ENCODE data around the gene FXYD3.
A peak's percentile ranks its signal among the peaks of the same experiment; 100 is the strongest.
"Not testable (repeated sequence)": the region's sequence is repeated elsewhere in the genome, so short reads cannot be mapped to it uniquely, and the experiment has no call there.

Gene FXYD3

DNA sequence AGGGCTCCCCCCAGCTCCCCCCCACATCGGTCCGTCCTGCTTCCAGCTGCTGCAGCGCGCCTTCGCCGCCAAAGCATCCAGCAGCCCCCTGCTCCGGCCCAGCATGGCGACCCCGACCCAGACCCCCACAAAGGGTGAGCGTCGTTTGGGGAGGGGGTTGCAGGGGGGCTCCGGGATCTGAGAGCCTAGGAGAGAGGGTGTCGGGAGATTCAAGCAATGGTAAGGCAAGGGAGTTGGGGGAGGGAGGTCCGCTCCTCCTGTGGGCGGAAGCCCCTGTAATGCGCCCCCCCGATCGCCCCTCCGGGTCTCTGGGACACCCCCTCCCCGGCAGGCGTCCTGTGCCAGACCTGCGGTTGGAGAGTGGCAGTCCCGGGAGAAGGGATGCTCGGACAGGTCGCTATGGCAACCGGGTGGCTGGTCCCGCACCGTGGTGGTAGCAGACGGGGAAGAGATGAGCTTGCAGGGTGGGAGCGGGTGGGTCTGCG lies 27.6 kb downstream of the FXYD3 start, which contains the start of gene FXYD7:
Gene FXYD7, plus strand, starts transcription at position 25 of the 485 bp plus-strand sequence. Its CDS starts 79 bp downstream, at position 104.
- no peak for ATAC-seq

DNA sequence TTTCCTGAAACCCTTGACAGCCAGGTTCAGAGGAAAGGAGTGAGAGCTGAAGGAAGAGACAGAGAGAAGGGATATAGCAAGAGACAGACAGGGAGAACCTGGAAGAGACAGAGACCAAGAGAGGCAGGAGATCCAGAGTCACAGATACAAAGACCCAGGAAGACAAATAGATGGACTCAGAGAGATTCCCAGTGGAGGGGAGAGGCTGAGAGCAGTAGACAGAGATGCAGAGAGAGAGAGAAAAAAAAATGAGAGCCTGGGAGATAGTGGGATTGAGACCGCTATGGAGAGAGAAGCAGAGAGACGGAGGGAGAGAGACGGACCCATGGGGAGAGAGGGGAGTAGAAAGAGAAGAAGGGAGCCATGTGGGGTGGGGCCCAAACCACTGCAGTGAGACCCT lies 28.2 kb downstream of the FXYD3 start:
- ATAC-seq: no peak

DNA sequence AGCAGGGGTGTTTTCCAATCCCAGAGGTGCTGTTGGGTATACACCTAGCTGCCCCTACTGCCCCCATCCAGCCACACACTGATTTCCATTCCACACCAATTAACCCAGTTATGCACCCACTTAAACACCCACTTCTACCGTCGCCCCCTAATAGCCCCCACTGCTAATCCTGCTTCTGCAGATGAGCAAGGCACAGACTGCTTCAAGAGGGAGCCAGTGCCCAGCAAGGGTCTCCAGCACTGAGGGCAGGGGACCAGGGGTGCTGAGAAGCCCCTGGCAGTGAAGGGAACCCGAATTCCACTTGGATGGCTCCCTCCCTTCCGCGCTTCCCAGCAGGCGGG lies 28.6 kb downstream of the FXYD3 start:
- ATAC-seq: no peak

DNA sequence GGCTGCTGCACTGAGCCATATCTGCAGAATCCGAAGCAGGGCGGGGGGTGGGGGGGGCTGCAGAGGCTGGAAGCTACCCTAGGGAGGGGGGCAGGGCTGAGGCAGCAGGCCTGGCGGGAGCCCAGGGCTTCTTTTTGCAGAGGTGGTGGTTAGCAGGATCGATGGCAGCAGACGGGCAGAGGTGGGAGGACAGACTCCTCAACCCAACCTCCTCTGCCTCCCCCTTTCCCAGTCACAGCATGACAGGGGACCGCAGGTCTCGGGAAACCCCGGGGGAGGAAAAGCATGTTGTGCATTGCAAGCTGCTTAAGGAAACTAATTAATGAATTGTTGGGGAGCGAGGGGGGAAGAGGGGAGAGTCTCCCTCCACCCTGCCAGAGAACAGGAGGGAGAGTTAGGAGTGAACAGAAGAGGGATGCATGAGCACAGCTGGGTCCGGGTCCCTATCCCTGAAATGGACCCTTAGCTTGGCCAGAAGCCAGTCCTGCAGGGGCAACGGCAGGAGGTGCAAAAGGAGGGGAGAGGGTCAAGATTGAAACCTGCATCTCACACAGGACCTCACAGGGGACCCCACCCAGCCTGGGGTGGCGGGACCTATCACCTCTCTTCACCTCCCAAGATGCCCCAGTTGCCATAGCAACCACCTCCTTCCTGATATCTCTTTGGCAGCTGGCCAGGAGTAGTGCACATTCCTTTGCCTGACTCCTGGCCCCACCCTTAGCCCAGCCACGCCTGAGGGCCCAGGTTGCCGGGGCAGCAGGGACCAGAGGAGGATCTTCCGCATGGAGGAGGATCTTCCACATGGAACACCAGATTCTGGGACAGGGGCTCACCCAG lies 29.2 kb downstream of the FXYD3 start:
- no peak for ATAC-seq

DNA sequence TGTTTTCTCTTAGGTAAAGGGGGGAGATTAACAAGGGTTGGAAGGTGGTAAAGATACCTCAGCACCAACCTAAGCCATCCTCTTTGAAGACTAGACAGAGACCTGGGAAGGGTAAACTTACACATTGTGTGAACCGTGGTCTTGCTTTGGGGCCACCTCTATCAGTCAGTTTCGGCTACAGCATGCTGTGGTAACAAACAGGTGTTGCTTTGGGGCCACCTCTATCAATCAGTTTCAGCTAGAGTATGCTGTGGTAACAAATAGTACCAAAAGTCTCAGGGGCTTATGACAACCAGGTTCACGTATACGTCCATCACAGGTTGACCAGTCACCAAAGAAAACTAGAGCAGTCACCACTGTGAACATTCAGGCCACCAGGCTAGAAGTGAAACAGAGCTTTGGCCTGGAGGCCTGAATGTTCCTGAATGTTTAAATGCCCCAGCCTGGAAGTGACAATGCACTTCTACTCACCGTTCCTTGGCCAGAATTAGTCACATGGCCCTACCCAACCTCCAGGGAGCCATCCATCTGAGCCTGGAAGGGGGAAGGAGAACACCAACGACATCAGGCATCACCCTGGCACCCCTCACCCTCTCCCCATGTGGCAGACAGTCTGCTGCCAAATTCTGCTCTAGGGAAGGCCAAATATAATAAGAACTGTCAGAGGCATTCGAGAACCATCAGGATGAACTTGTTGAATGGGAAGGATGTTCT lies 31.3 kb downstream of the FXYD3 start:
- no peak for ATAC-seq

DNA sequence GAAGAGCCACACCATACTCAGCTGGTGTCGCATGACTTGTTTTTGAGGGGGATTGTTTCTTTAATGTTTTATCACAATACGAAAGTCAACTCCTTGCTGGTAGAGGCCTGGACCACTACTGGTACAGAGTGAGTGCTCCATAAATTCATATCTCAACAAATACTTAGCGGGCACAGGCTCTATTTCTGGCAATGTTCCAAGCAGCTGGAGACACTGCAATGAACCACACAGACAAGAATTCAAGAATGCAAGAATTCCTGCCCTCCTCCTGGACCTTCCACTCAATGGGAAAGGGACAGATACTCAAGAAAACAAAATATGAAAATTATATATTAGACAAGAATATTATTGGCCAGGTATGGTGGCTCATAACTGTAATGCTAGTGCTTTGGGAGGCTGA lies 33.8 kb downstream of the FXYD3 start:
- ATAC-seq: no peak

DNA sequence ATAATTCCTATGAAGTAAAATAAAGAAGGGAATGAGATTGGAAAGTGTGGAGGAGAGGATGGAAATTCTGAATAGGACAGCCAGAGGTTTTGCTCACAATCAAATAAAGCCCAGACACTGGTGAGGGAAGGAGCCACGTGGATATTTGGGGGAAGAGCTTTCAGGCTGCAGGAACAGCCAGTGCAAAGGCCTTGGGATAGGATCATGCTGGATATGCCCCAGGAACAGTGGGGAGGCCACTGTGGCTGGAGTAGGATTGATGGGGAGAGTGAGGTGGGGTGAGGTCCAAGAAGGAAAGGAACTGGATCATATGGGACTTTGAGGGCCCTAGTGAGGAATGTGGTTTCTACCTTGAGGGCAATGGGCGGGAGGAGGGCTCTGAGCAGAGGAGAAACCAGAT lies 34.8 kb downstream of the FXYD3 start:
- no peak for ATAC-seq

DNA sequence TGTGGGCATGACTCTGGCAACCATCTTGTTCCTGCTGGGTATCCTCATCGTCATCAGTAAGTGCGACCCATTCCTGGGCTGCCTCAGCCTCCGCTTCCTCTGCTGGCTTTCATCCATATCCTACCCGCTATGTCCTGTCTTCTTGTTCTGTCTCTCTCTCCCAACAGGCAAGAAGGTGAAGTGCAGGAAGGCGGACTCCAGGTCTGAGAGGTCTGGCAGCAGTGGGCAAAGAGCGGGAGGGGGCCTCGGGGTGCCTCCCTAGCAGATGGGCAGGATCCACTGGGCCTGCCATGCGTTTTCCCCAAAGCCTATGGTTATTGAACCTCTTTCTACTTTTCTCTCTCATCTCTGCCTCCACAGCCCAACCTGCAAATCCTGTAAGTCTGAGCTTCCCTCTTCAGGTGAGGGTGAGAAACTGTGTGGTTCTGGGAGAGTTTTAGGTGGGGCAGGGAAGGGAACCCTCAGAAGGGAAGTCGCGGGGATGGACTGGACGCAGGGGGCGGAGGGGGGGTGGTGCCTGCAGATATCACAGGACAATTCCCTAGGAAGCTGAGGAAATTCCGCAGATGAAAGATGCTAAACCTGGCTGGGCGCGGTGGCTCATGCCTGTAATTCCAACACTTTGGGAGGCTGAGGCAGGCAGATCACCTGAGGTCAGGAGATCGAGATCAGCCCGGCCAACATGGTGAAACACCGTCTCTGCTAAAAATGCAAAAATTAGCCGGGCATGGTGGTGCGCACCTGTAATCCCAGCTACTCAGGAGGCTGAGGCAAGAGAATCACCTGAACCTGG lies 35.8 kb downstream of the FXYD3 start:
- no peak for ATAC-seq

DNA sequence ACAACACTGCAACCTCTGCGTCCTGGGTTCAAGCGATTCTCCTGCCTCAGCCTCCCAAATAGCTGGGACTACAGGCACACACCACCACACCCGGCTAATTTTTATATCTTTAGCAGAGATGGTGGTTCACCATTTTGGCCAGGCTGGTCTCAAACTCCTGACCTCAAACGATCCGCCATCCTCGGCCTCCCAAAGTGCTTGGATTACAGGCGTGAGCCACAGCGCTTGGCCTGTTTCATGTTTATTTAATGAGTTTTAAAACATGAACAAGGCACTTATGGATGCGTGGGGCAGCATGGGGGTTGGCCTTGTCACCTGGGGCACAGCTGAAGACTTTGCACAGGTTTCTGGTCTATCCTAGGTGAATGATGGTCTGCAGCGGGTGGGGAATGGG lies 37.5 kb downstream of the FXYD3 start:
- not testable (repeated sequence) for ATAC-seq

DNA sequence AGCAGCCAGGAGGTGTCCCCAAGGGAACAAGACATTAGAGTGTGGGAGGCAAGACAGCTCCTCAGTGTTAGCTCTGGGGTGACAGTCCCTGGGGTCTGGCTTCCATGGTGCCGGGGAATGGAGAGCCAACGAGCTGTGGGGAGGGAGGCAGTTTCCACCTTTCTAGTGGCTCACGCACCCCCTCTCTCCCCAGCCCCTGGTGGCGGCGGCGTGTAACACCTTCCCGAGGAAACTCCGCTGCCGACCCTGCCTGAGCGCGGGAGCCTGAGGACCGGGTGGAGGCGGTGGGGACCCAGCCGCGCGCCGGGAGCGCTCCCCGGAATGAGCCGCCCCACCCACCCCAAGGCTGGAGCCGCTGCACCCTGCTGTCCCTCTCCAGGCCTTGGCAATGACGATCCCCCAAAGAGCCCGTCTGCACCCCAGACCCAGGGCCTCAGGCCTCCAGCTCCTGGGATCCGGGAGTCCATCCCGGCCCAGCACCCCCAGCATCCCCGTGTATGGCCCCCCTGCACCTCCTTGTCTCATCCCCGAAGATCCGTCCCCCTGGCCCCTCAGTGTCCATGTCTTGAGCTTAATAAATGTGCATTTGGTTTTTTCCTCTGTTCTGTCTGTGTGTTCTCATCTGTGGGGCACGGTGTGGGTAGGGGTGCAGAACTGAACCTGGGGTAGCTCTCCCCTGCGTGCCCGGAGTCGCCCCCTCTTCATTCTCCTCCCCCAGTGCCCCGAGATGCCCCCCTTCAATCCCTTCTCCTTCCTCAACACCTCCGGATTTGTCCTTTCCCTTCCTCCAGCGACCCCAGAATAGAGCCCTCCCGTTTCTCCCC lies 38.3 kb downstream of the FXYD3 start:
- peak; percentile 52 to 61 for ATAC-seq

DNA sequence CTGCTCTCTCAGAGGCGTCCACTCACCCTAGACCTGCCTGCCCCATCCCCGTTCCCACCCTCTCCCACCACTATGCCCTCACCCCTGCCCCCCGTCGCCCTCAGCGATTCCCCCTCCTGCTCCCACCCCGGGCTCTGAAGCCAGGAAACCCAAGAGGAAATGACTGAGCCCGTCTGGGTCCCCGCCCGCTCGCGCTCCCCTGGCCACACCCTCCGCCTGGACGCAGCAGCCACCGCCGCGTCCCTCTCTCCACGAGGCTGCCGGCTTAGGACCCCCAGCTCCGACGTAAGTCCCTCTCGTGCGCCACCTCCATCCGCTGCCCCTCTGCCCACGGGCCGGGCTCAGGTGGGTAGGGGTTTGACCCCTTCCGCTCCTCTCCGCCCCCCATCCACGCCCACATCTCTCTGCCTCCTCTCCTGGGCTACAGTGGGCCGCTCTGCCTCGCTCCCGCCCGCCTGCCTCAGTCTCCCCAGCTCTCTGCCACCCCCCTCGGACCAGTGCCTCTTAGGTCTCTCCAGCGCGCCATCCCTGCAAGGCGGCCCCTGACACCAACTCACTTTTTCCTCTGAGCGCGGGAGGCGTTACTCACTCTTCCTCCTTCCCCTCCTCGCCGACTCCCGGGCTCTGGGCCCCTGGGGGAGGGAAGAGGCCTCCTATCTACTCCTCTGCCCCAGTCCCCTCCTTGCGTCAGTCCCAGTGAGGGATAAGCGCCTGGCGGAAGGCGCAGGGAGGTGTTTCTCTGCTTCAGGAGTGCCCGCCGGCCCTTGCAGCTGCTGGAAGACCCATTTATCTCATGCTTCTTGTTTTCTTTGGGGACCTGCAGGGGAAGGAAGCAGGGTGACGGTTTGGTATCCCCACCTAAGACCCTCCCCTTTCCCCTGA lies 39.1 kb downstream of the FXYD3 start, which contains the start of gene FXYD5:
Gene FXYD5, plus strand, starts transcription at position 211 of the 882 bp plus-strand sequence. CDS start 816 bp downstream, outside the sequence.
- ATAC-seq: peak; percentile 82 to 83

DNA sequence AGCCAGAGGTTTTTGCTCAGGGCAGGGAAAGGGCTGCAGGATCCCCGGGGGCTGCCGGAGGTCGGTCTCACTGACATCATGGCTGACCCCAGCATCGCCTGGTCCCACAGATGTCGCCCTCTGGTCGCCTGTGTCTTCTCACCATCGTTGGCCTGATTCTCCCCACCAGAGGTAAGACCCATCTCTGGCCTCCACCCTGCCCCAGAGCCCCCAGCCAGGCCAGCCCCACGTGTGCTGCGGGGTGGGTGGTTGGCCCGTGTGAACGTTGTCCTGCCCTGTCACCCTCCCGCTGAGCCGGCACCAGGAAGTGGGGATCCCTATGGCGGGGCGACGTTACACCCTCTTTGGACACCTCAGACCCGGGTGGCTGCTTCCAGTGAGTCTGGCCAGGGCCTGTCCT lies 39.8 kb downstream of the FXYD3 start:
- ATAC-seq: peak; percentile 25 to 36

DNA sequence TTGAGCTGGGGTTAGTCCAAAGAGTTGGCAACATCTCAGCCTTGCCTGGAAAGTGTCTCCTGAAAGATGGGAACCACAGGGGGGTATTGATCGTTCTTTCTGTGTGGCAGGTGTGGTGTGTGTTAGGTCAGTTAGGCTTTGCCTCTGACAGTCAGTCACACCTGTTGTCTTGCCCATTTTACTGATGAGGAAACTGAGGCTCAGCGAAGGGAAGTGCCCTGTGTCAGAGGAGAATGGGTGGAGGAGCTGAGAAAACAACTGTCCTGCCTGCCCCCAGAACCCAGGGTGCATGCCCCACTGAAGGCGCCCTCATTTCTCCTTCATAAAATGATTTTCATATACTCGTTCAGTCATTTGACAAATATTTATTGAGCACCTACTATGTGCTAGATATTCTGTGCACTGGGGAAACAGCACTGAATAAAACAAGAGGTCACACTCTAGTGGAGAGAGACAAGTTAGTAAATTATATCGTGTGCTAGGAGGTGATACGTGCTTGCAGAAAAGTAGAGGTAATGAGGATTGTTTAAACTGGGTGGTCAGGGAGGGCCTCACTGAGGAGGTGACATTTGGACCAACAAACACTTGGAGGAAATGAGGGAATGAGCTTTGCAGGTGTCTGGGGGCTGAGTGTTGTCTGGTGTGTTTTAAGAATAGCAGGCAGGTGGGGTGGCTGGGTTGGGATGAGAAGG lies 40.5 kb downstream of the FXYD3 start:
- no peak for ATAC-seq

DNA sequence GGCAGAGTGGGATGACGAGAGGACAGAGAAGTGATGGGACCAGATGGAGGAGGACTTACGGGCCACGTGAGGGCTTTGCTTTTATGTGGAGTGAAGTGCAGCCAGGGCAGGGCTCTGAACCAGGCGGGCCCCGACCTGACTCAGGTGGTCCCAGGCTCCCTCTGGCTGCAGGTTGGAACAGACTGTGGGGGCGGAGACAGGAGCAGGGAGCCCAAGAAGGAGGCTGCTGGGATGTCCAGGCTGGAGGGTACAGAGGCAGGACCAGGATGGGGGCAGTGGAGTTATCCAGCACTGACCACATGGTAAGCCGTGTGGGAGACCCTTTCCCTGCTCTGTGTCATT lies 41.0 kb downstream of the FXYD3 start:
- no peak for ATAC-seq

DNA sequence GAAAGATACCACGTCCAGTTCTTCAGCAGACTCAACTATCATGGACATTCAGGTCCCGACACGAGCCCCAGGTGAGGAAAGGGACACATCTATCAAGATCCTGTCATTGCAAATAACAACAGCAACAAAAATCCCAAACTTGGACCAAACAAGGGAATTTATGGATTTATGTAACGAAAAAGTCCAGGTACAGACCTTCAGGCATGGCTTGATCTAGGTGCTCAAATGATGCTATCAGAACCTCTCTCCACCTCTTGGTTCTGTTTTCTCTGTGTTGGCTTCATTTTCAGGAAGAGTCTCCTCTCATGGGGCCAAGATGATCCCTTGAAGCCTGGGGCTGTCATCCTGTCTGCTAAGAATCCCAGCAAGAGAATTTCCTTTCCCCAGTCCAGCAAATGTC lies 41.8 kb downstream of the FXYD3 start:
- ATAC-seq: no peak

DNA sequence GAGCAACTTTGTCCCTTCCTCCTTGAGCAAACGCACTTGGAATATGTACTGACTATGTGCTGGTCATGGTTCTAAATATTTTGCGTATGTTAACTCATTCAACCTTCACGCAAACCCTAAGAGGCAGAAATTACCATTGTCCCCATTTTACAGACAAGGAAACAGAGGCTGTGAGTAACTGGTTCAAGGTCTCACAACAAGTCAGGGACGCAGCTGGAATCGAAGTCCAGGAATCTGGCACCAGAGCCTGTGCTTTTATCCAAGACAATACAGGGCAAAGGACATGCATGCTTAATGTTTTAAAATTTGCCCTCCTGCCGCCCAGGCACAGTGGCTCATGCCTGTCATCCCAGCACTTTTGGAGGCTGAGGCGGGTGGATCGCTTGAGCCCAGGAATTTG lies 44.0 kb downstream of the FXYD3 start:
- ATAC-seq: no peak

DNA sequence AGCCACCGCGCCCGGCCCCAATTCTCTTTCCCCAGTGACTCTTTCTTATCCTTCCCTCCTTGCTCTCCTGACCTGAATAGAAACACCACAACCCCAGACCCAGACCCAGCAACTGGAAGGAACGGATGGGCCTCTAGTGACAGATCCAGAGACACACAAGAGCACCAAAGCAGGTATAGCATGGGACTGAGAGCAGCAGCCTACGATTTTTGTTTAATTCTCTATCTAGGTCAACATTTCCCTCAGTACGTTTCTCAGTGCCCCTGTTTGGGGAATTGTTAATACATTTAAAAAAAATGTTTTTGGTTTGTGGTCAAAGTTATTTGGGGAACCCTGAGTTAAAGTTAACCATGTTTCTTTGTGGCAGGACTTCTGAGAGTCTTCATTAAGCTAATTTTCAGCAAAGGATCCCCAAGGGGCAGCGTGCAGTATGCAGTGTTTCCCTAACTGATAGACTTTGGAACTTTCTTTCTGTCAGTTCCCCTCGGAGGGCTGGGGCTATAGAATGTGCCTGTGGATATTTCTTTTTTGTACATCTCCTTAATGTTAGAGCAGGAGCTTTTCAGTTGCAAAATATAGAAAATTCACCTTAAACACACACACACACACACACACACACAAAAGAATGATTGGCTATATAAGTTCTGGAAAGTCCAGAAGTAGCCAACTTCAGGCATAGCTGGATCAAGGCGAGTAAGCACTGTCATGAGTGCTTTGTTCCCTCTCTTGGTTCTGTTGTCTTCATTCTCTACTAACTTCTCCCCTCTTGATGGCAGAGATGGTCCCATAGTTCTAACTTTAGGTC lies 45.2 kb downstream of the FXYD3 start:
- ATAC-seq: no peak

DNA sequence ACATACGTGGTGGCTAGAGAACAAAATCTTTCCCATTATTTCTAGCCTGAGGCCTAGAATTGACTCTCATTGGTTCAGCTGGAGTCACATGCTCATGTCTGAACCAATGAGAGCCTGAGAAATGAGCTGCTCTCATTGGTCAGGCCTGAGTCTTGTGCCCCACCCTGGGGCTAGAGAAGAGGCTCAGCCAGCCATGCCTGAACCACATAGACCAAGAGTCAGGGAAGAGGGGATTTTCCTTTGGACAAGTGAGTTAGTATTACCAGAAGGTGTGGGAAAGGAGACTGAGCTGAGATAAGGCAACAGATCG lies 45.8 kb downstream of the FXYD3 start:
- ATAC-seq: no peak

DNA sequence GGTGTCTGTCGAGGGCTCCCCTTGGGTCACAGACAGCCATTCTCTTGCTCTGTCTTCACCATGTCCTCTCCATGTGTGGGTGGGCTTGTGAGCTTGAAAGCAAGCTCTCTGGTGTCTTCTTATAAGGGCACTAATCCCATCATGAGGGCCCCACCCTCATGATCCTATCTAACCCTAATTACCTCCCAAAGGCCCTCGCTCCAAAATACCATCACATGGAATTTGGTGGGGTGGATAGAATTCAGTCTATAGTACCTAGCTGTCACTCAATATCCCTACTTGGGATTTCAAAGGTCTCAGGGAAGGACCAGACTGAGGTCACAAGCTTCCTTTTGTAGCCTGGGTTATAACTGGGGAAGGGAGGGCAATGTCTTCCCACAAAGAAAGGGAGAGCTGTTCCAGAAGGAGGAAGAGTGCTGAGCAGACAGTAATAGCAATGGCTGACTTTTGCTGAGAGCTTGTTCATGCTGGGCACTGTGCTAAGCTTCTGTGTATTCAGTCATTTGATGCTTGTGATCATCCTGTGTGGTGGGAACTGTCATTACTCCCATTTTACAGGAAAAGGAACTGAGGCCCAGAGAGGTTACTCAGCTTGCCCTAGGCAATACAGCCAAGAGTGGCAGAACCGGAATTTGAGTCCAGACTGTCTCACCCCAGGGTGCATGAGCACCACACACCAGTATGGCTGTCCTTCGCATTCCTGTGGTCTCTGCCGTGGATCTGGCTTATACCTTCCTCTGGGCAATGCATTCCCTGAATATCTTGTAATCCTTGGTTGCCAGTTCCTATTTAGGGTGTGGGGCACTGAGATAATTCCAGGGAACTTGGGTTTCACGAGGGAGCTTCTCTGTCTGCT lies 47.1 kb downstream of the FXYD3 start:
- ATAC-seq: no peak

Measured in activated CD4-positive, CD25-positive, alpha-beta regulatory T cell treated with anti-CD3 and anti-CD28 coated beads, Interleukin-2, amount 50 U/mL, for 24 hours (primary cell).